ENCODE data around the gene SERPINA5.

Gene SERPINA5

GRCh38 chr14:94555991-94556390 is 25.2 kb upstream of the SERPINA5 start:
- peaks cover 18% of the 10 kb centered on the region; the same call in 1 of the 2 replicates for H3K9me3 ChIP-seq (ENCODE audit: insufficient read depth, low read length)
- H3K4me1 ChIP-seq (ENCODE audit: insufficient read depth, insufficient read length) = no peaks in the 10 kb centered on the region
- TF ChIP-seq ZNF274 (IDR thresholded peaks at IDR 0.05; ENCODE audit: low read depth, low read length) = no peak
- no peak for TF ChIP-seq SUZ12 (IDR thresholded peaks at IDR 0.05; ENCODE audit: extremely low read depth, insufficient read depth, insufficient read length)
- TF ChIP-seq YY1 (IDR thresholded peaks at IDR 0.05; ENCODE audit: insufficient read depth, insufficient read length) = no peak
- no peaks in the 10 kb centered on the region for H3K27me3 ChIP-seq (ENCODE audit: insufficient read depth, insufficient read length)
- H3K4me3 ChIP-seq (ENCODE audit: insufficient read length, low read depth) = no peak overlapping the region
- DNase-seq (ENCODE audit: low read depth, low spot score) = no peak
- no peak overlapping the region for H3K9ac ChIP-seq (ENCODE audit: insufficient read length, low read depth)
- no peaks in the 10 kb centered on the region for H3K36me3 ChIP-seq (ENCODE audit: insufficient read depth, insufficient read length, low read length)

GRCh38 chr14:94557327-94557726 is 23.9 kb upstream of the SERPINA5 start:
- DNase-seq (ENCODE audit: low read depth, low spot score) = no peak
- no peak for TF ChIP-seq SUZ12 (IDR thresholded peaks at IDR 0.05; ENCODE audit: extremely low read depth, insufficient read depth, insufficient read length)
- no peak for TF ChIP-seq YY1 (IDR thresholded peaks at IDR 0.05; ENCODE audit: insufficient read depth, insufficient read length)
- no peak for TF ChIP-seq ZNF274 (IDR thresholded peaks at IDR 0.05; ENCODE audit: low read depth, low read length)
- no peak overlapping the region for H3K4me3 ChIP-seq (ENCODE audit: insufficient read length, low read depth)
- no peak overlapping the region for H3K9ac ChIP-seq (ENCODE audit: insufficient read length, low read depth)
- H3K27me3 ChIP-seq (ENCODE audit: insufficient read depth, insufficient read length) = no peaks in the 10 kb centered on the region
- no peaks in the 10 kb centered on the region for H3K4me1 ChIP-seq (ENCODE audit: insufficient read depth, insufficient read length)
- H3K9me3 ChIP-seq (ENCODE audit: insufficient read depth, low read length) = peaks cover 18% of the 10 kb centered on the region; the same call in 1 of the 2 replicates
- H3K36me3 ChIP-seq (ENCODE audit: insufficient read depth, insufficient read length, low read length) = no peaks in the 10 kb centered on the region

- H3K27me3 ChIP-seq (ENCODE audit: insufficient read depth, insufficient read length) = no peaks in the 10 kb centered on the region
- TF ChIP-seq SUZ12 (IDR thresholded peaks at IDR 0.05; ENCODE audit: extremely low read depth, insufficient read depth, insufficient read length) = no peak
- no peak for TF ChIP-seq ZNF274 (IDR thresholded peaks at IDR 0.05; ENCODE audit: low read depth, low read length)
- no peak for TF ChIP-seq YY1 (IDR thresholded peaks at IDR 0.05; ENCODE audit: insufficient read depth, insufficient read length)
- H3K4me3 ChIP-seq (ENCODE audit: insufficient read length, low read depth) = no peak overlapping the region
- DNase-seq (ENCODE audit: low read depth, low spot score) = no peak
- H3K9me3 ChIP-seq (ENCODE audit: insufficient read depth, low read length) = peaks cover 18% of the 10 kb centered on the region; the same call in 1 of the 2 replicates
- no peaks in the 10 kb centered on the region for H3K4me1 ChIP-seq (ENCODE audit: insufficient read depth, insufficient read length)
- no peaks in the 10 kb centered on the region for H3K36me3 ChIP-seq (ENCODE audit: insufficient read depth, insufficient read length, low read length)
- no peak overlapping the region for H3K9ac ChIP-seq (ENCODE audit: insufficient read length, low read depth)
Observed at GRCh38 chr14:94558842-94559241, 22.4 kb upstream of the SERPINA5 start.

GRCh38 chr14:94559638-94560290 is 21.5 kb upstream of the SERPINA5 start:
- H3K36me3 ChIP-seq (ENCODE audit: insufficient read depth, insufficient read length, low read length) = no peaks in the 10 kb centered on the region
- H3K9me3 ChIP-seq (ENCODE audit: insufficient read depth, low read length) = peaks cover 18% of the 10 kb centered on the region; the same call in 1 of the 2 replicates
- H3K4me1 ChIP-seq (ENCODE audit: insufficient read depth, insufficient read length) = no peaks in the 10 kb centered on the region
- no peak overlapping the region for H3K4me3 ChIP-seq (ENCODE audit: insufficient read length, low read depth)
- no peaks in the 10 kb centered on the region for H3K27me3 ChIP-seq (ENCODE audit: insufficient read depth, insufficient read length)
- no peak for DNase-seq (ENCODE audit: low read depth, low spot score)
- H3K9ac ChIP-seq (ENCODE audit: insufficient read length, low read depth) = no peak overlapping the region
- TF ChIP-seq ZNF274 (IDR thresholded peaks at IDR 0.05; ENCODE audit: low read depth, low read length) (no peak), SUZ12 (IDR thresholded peaks at IDR 0.05; ENCODE audit: extremely low read depth, insufficient read depth, insufficient read length) (no peak), YY1 (IDR thresholded peaks at IDR 0.05; ENCODE audit: insufficient read depth, insufficient read length) (no peak)

GRCh38 chr14:94560291-94560665 is 20.9 kb upstream of the SERPINA5 start:
- H3K4me1 ChIP-seq (ENCODE audit: insufficient read depth, insufficient read length) = no peaks in the 10 kb centered on the region
- H3K27me3 ChIP-seq (ENCODE audit: insufficient read depth, insufficient read length) = no peaks in the 10 kb centered on the region
- no peak overlapping the region for H3K4me3 ChIP-seq (ENCODE audit: insufficient read length, low read depth)
- no peak for DNase-seq (ENCODE audit: low read depth, low spot score)
- TF ChIP-seq ZNF274 (IDR thresholded peaks at IDR 0.05; ENCODE audit: low read depth, low read length) (no peak), SUZ12 (IDR thresholded peaks at IDR 0.05; ENCODE audit: extremely low read depth, insufficient read depth, insufficient read length) (no peak)
- H3K9ac ChIP-seq (ENCODE audit: insufficient read length, low read depth) = no peak overlapping the region
- H3K9me3 ChIP-seq (ENCODE audit: insufficient read depth, low read length) = peaks cover 18% of the 10 kb centered on the region; the same call in 1 of the 2 replicates
- no peaks in the 10 kb centered on the region for H3K36me3 ChIP-seq (ENCODE audit: insufficient read depth, insufficient read length, low read length)

GRCh38 chr14:94560751-94561655 is 20.2 kb upstream of the SERPINA5 start, which contains the start of gene SERPINA4:
SERPINA4 (plus strand) TSS chr14:94561442; CDS start chr14:94563483, 2,041 bp downstream.
- Histone ChIP-seq H3K4me1 (ENCODE audit: insufficient read depth, insufficient read length) (no peaks in the 10 kb centered on the region), H3K36me3 (ENCODE audit: insufficient read depth, insufficient read length, low read length) (no peaks in the 10 kb centered on the region)
- no peak for DNase-seq (ENCODE audit: low read depth, low spot score)

GRCh38 chr14:94561656-94562010 is 19.6 kb upstream of the SERPINA5 start:
- H3K4me3 ChIP-seq (ENCODE audit: insufficient read length, low read depth) = no peak overlapping the region
- no peak for DNase-seq (ENCODE audit: low read depth, low spot score)
- H3K9me3 ChIP-seq (ENCODE audit: insufficient read depth, low read length) = peaks cover 13% of the 10 kb centered on the region; the same call in 1 of the 2 replicates
- H3K4me1 ChIP-seq (ENCODE audit: insufficient read depth, insufficient read length) = no peaks in the 10 kb centered on the region
- no peak for TF ChIP-seq YY1 (IDR thresholded peaks at IDR 0.05; ENCODE audit: insufficient read depth, insufficient read length)
- TF ChIP-seq SUZ12 (IDR thresholded peaks at IDR 0.05; ENCODE audit: extremely low read depth, insufficient read depth, insufficient read length) = no peak
- no peak for TF ChIP-seq ZNF274 (IDR thresholded peaks at IDR 0.05; ENCODE audit: low read depth, low read length)
- H3K36me3 ChIP-seq (ENCODE audit: insufficient read depth, insufficient read length, low read length) = no peaks in the 10 kb centered on the region
- H3K27me3 ChIP-seq (ENCODE audit: insufficient read depth, insufficient read length) = no peaks in the 10 kb centered on the region
- H3K9ac ChIP-seq (ENCODE audit: insufficient read length, low read depth) = no peak overlapping the region

More at GRCh38 chr14:94560751-94561655, 20.2 kb upstream of the SERPINA5 start, which contains the start of gene SERPINA4:
- Histone ChIP-seq H3K9me3 (ENCODE audit: insufficient read depth, low read length) (peaks cover 18% of the 10 kb centered on the region; the same call in 1 of the 2 replicates), H3K27me3 (ENCODE audit: insufficient read depth, insufficient read length) (no peaks in the 10 kb centered on the region), H3K4me3 (ENCODE audit: insufficient read length, low read depth) (no peak within 1 kb of the TSS), H3K9ac (ENCODE audit: insufficient read length, low read depth) (no peak within 1 kb of the TSS)
- TF ChIP-seq ZNF274 (IDR thresholded peaks at IDR 0.05; ENCODE audit: low read depth, low read length) (no peak), SUZ12 (IDR thresholded peaks at IDR 0.05; ENCODE audit: extremely low read depth, insufficient read depth, insufficient read length) (no peak), YY1 (IDR thresholded peaks at IDR 0.05; ENCODE audit: insufficient read depth, insufficient read length) (no peak)
